Body of pancreas (tissue), 4 donors: ENCODE measurements around the gene RABAC1.

ENCODE experiments used
- POLR2A ChIP-seq, 3 donors: fragments of 450-650 bp; IDR thresholded peaks; one replicate each; pipeline ENCODE4 v1.6.1; 2016; ENCODE audit warnings: antibody characterized with exemption in 3 of 3, mild to moderate bottlenecking in 2 of 3
- TF ChIP-seq, protein P1 (sequence below), 7 experiments: fragments of 450-650 bp in 4 of 7; fragments of 200-600 bp in 3 of 7; sonication (generic) in 3 of 7; IDR thresholded peaks; one replicate each; pipeline ENCODE4 v1.5.1; 2016 to 2019; ENCODE audit warnings: antibody characterized with exemption in 7 of 7

DNA sequence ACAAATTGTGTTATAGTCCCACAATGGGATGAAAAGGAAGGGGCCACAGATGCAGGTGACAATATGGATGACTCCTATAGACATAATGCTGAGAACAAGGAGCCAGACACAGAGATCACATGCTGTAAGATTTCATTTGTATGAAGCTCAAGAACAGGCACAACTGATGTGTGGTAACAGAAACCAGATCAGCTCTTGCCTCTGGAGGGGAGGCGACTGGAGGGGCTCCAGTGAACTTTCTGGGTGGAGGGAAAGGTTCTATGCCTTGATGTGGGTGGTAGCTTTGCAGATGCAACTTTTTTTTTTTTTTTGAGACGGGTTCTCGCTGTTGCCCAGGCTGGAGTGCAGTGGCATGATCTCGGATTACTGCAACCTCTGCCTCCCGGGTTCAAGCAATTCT, 6.0 kb upstream of the RABAC1 start:
- TF ChIP-seq, protein P1, sequence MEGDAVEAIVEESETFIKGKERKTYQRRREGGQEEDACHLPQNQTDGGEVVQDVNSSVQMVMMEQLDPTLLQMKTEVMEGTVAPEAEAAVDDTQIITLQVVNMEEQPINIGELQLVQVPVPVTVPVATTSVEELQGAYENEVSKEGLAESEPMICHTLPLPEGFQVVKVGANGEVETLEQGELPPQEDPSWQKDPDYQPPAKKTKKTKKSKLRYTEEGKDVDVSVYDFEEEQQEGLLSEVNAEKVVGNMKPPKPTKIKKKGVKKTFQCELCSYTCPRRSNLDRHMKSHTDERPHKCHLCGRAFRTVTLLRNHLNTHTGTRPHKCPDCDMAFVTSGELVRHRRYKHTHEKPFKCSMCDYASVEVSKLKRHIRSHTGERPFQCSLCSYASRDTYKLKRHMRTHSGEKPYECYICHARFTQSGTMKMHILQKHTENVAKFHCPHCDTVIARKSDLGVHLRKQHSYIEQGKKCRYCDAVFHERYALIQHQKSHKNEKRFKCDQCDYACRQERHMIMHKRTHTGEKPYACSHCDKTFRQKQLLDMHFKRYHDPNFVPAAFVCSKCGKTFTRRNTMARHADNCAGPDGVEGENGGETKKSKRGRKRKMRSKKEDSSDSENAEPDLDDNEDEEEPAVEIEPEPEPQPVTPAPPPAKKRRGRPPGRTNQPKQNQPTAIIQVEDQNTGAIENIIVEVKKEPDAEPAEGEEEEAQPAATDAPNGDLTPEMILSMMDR (IDR thresholded peaks at IDR 0.05) = no peak
- TF ChIP-seq POLR2A (IDR thresholded peaks at IDR 0.05) = no peak
